HG02970 (cell line): Measurements from ENCODE around the gene ACACA.
"Not testable (repeated sequence)": the region's sequence is repeated elsewhere in the genome, so short reads cannot be mapped to it uniquely, and the experiment has no call there.

ENCODE experiments used
- ATAC-seq: cut with Tn5 transposase; IDR thresholded peaks from one replicate; pipeline ENCODE4 v1.9.1; 2021; ENCODE audit warnings: mild to moderate bottlenecking, moderate library complexity, moderate number of reproducible peaks; ENCODE audit not compliant: unreplicated experiment, low FRiP score

The ACACA gene

DNA sequence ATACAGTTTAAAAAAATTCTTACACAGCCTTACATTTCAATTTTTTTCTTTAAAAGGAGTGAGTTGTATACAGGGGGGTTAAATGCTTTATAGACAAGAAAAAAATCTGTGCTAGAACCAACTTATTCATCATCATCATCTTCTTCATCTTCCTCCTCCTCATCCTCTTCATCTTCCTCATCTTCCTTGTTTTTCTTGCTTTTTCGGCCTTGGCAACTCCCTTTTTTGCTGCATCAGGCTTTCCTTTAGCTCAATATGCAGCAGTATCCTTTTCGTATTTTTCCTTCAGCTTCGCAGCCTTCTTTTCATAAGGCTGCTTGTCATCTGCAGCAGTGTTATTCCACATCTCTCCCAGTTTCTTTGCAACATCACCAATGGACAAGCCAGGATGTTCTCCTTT lies 263.1 kb downstream of the ACACA start:
- not testable (repeated sequence) for ATAC-seq

- ATAC-seq = no peak
Observed at GRCh38 chr17:37142294-37142896, 264.2 kb downstream of the ACACA start.

- no peak for ATAC-seq
Observed at GRCh38 chr17:37138571-37139120, 268.0 kb downstream of the ACACA start.

DNA sequence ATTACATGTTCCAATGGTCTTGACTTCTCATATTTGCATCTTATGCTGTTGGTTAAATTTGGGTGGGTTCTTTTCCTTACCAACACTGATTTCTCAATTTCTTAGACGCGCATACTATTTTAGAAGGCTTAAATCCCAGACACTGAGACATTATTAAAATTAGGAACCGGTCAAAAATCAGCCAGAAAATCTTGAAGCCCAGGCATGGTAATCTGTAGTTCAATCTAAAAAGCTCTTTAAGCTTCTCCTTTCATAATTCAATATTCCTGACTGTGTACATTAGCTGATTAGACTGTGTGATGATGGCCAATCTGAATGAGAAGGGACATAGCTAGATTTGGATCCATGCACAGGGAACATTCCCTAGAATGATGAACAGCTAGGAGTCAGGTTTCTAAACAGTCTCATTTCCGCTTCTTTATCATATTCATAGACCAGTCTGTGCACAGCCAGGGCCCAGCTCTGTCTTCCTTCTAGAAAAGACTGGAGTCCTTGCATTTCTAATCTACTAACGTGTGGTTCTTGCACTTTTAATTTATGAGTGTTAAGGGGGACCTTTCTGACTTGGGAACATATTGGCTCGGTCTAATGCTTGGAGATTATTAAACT lies 268.6 kb downstream of the ACACA start:
- ATAC-seq = no peak

DNA sequence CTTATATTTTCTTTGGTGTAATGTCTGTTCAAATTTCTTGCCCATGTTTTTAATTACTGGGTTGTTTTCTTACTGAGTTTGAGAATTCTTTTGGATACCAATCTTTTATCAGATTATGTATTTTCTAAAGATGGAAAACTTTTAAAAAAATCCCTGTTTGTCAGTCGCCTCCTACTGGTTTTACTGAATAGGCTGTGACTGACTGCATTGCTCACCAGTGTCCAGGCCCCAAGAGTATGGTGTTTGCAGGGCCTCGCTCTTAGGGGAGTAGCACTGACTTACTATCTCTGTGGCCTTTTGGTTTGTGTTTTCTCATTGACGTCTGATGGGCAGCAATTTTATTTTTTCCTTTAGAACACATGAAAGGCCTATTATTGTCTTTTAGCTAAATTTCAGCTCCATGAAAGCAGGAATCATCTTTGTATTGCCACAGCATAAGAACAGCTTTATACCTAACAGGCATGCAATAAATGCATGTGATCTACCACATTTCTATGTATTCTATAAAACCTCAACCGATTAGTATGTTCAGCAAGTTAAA lies 269.5 kb downstream of the ACACA start:
- no peak for ATAC-seq

- no peak for ATAC-seq
Observed at GRCh38 chr17:37135576-37135975, 271.1 kb downstream of the ACACA start.

DNA sequence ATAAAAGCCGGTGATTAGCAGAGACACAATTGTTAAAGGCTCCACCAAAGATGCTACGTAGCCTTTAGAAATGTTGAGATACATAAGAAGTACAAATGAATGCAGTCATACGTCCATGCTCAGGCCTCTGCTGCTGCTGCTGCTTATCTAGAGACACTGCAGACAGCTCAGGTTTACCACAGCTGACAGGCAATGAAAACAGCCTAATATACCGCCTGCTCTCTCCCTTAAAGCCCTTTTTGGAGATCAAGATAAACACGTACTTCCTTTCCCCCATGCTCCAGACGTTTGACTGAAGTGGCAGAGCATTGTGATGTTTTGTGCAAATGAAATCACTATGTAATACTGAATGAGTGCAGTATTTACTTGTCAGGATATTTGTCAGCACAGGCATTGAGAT lies 272.6 kb downstream of the ACACA start:
- ATAC-seq = no peak

- ATAC-seq = no peak
Observed at GRCh38 chr17:37133136-37133535, 273.5 kb downstream of the ACACA start.

- ATAC-seq = no peak
Observed at GRCh38 chr17:37131669-37132611, 274.7 kb downstream of the ACACA start.

DNA sequence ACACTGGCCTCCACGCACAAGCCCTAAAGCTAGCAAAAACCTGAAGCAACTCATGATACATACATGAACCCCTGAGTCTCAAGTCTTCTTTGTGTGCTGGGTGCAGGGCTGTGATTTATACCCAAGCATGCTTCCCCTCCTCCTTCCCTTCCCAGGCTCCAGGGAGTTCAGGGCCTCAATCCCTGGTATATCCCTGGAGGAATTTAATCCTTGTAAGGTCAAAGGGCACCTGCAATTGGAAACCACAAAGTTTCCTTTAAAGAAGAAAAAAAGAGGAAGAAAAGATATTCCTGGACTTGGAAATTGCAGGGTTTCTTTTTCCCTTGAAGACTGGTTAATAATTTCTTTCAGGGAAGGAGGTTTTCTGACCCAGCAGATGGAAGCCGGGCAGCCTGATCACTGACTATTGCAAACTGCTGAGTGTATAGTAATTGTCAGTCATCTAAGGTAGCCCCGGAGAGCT lies 275.6 kb downstream of the ACACA start:
- ATAC-seq = no peak

- ATAC-seq = no peak
Observed at GRCh38 chr17:37124821-37125173, 281.8 kb downstream of the ACACA start.

DNA sequence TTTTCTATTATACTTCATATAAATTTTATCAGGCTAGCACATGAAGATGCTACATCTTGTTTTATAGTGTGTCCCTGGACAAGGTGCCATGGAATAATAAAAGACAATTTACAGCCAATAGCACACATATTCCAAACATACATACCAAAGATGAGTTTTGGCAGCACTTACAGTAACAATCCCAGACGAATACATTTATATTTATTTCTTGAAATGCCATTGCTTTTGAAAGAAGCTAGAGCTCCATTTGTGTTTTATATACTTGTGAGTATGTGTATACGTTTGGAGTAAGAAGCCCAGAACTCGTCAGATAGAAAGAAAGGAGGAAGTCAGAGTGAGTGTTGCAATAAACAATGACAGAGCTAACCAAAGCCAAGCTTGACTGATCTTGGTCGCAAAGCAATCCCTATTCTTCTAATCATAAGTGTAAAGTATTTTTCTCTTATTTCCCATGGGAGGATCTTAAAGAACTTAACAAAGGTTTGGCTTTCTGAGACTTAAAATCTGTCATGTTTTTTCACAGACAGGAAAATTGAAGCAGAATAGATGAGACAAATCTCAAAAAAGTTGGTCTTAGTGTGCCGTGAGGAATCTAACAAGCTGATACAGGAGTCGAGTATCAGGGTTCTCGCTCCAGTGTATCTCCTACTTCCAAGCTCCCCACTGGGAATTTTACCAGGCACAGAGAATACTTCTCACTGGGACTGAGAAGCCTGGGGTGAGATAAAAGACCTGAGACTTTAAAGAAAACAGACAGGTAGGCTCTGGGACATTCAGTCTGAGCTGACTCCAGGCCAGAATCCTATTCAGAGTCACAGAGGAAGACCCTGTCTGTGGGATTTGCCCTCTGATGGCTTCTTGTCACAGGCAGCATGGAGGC lies 282.5 kb downstream of the ACACA start:
- ATAC-seq = no peak

- ATAC-seq = no peak
Observed at GRCh38 chr17:37123386-37123785, 283.2 kb downstream of the ACACA start.

DNA sequence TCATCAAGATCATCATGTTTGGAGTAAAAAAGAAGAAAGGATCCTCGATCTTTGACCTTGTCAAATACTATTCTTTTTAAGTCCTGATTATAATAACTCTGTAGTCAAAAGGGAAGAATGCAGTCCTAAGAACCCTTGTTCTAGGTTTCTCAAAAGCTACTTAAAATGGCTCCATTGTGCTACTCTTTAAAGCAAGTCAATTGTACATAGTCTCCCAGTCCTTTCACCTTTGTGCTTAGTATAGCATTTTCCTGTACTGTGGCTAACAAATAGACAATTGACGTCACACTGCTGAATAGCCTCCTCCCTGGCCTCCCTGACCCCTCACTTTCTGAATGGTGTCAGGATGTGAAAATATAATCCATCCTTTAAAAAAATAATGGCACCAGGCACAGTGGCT lies 285.0 kb downstream of the ACACA start:
- no peak for ATAC-seq

GRCh38 chr17:37118366-37119137 lies 288.1 kb downstream of the ACACA start:
- no peak for ATAC-seq

DNA sequence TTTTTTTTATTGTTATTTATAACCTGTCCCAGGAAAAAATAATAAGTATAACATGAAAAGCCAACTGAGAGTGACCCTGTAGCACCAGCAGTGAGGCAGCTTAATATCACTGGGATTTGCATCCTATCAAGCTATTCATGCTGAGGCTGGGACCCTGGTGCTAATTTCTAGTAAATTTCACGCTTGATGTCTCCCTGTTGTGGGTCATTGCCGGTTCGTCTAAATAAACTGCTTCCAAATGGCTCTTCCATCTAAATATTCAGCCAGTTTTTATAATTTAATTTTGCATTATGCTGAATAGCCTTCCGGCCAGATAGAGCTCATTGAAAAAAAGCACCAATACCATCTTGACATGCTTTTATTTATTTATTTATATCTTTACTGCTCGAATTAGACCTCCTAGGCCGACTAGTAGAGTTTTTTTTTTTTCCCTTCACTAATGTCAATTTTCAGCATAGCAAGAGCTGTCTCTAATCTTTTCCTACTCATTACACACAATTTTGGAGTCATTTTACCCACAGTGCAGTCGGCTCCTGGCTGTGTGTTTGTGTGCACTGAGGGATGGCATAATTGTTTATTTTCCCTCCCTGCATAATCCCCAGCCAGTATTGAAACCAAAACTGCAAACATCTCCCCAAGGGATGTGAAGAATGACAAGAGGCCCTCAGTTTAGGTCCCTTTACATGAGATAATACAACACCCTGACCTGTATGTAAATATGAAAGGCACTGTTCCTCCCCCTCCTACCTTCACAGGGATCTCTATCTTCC lies 289.1 kb downstream of the ACACA start:
- ATAC-seq = no peak

DNA sequence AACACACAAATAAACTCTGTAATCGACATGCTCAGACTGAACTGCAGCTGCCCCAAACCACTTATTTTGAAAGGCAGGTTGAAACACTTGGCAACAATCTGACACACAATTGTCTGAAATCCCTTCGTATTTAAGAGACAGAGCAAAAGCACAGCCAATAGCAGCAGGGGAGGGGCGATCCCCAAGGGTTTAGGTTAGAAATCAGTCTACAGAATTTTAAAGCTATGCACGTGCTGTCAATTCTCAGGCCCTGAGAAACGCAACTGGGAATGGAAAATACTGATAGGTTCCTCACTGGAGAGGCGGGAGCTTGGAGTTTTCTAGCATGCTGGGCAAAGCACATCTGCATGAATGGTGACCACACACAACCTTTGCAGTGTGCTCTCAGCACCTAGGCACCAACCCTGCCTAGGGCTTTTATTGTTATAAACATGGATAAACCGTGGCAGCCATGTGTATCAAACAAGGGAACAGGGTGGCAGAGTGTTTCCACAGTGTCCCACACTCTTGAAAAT lies 289.9 kb downstream of the ACACA start:
- no peak for ATAC-seq

- ATAC-seq = no peak
Observed at GRCh38 chr17:37111329-37111728, 295.3 kb downstream of the ACACA start.
